Measurements from ENCODE around the gene EDIL3.

The EDIL3 gene

GRCh38 chr5:83917261-83917908, 467.3 kb downstream of the EDIL3 start:
- no peak overlapping the region for H3K4me3 ChIP-seq (ENCODE audit: low read length)
- TF ChIP-seq, protein P1, sequence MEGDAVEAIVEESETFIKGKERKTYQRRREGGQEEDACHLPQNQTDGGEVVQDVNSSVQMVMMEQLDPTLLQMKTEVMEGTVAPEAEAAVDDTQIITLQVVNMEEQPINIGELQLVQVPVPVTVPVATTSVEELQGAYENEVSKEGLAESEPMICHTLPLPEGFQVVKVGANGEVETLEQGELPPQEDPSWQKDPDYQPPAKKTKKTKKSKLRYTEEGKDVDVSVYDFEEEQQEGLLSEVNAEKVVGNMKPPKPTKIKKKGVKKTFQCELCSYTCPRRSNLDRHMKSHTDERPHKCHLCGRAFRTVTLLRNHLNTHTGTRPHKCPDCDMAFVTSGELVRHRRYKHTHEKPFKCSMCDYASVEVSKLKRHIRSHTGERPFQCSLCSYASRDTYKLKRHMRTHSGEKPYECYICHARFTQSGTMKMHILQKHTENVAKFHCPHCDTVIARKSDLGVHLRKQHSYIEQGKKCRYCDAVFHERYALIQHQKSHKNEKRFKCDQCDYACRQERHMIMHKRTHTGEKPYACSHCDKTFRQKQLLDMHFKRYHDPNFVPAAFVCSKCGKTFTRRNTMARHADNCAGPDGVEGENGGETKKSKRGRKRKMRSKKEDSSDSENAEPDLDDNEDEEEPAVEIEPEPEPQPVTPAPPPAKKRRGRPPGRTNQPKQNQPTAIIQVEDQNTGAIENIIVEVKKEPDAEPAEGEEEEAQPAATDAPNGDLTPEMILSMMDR (IDR thresholded peaks at IDR 0.05; ENCODE audit: insufficient read depth, low read depth, low read length, missing control alignments) = no peak
- DNase-seq (ENCODE audit: low read depth) = no peak

DNA sequence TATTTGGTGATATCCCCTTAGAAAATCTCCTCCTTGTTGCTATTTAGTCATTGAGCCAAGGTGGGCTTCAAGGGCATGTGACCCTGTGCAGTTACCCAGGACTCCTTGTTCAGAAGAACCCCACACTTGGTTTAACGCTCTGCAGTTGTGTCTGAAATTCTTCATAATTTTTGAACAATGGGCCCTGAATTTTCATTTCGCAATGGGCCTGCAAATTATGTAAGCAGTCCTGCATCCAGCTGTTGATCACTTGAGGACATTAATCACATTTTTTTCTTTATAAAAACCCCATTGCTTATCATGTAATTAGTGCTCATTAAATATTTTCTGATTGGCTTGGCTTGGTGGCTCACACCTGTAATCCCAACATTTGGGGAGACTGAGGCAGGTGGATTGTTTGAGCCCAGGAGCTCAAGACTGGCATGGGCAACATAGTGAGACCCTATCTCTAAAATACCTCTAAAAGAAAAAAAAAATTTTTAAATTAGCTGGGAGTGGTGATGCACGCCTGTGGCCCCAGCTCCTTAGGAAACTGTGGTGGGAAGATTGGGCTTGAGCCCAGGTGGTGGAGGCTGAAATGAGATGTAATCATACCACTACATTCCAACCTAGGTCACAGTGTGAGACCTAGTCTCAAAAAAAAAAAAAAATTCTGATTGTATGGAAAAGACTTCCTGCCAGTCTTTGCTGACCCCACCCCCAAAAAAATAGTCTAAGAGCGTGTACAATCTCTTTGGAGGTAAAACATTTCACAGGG, 469.8 kb downstream of the EDIL3 start:
- TF ChIP-seq, protein P1 (IDR thresholded peaks at IDR 0.05; ENCODE audit: insufficient read depth, low read depth, low read length, missing control alignments) = no peak
- no peak for DNase-seq (ENCODE audit: low read depth)
- no peak overlapping the region for H3K4me3 ChIP-seq (ENCODE audit: low read length)

DNA sequence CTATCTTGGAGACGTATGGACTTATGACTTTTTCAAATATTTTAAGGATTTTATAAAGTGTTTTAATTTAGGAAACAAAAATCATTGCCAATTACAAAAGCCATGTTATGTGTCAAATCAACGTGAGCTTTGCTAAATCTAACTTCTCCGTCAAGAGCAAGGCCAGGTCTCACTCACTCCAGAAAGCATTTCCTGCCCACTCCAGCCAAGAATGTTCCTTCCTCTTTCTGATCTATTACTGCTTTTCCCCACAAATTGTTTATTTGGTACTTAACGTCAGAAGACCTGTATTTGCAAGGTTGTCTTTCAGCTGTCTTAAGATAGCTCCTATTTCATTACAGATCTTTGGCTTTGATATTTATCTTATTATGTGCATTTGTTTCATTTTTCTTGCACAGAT, 470.5 kb downstream of the EDIL3 start:
- H3K4me3 ChIP-seq (ENCODE audit: low read length) = no peak overlapping the region
- DNase-seq (ENCODE audit: low read depth) = no peak
- TF ChIP-seq, protein P1 (IDR thresholded peaks at IDR 0.05; ENCODE audit: insufficient read depth, low read depth, low read length, missing control alignments) = no peak

- no peak for DNase-seq (ENCODE audit: low read depth)
- TF ChIP-seq, protein P1 (IDR thresholded peaks at IDR 0.05; ENCODE audit: insufficient read depth, low read depth, low read length, missing control alignments) = no peak
Measured at GRCh38 chr5:83913593-83913992, 471.1 kb downstream of the EDIL3 start.

GRCh38 chr5:83911367-83911919, 473.2 kb downstream of the EDIL3 start:
- TF ChIP-seq, protein P1 (IDR thresholded peaks at IDR 0.05; ENCODE audit: insufficient read depth, low read depth, low read length, missing control alignments) = no peak
- DNase-seq (ENCODE audit: low read depth) = no peak
- no peak overlapping the region for H3K4me3 ChIP-seq (ENCODE audit: low read length)

More at GRCh38 chr5:83913593-83913992, 471.1 kb downstream of the EDIL3 start:
- H3K4me3 ChIP-seq (ENCODE audit: low read length) = no peak overlapping the region

GRCh38 chr5:83900306-83900705, 484.4 kb downstream of the EDIL3 start:
- no peak for DNase-seq (ENCODE audit: low read depth)
- TF ChIP-seq, protein P1 (IDR thresholded peaks at IDR 0.05; ENCODE audit: insufficient read depth, low read depth, low read length, missing control alignments) = no peak
- H3K4me3 ChIP-seq (ENCODE audit: low read length) = no peak overlapping the region
